Colon (tissue), 2 donors: ENCODE data around the gene SLC22A12.
"Not testable (repeated sequence)": the region's sequence is repeated elsewhere in the genome, so short reads cannot be mapped to it uniquely, and the experiment has no call there.

Experiments
- FAIRE-seq: peaks from 2 replicates; lab custom pipeline; 2012; peaks lifted over from hg19 to GRCh38; lab: Jason Lieb, UNC
- donor health status: control.
- donor health status: control.

SLC22A12 gene

GRCh38 chr11:64590763-64591221 is at the start of gene SLC22A12:
TSS of gene SLC22A12 (plus strand) at chr11:64591220. CDS start at chr11:64591557, 337 bp downstream.
- no peak for FAIRE-seq

GRCh38 chr11:64542172-64543125 is 48.6 kb upstream of the SLC22A12 start:
- FAIRE-seq: no peak

- no peak for FAIRE-seq
Measured at GRCh38 chr11:64543818-64544217, 47.2 kb upstream of the SLC22A12 start.

GRCh38 chr11:64544616-64545296 is 46.3 kb upstream of the SLC22A12 start:
- no peak for FAIRE-seq

- no peak for FAIRE-seq
Measured at GRCh38 chr11:64545619-64546018, 45.4 kb upstream of the SLC22A12 start.

GRCh38 chr11:64546176-64546575 is 44.8 kb upstream of the SLC22A12 start:
- no peak for FAIRE-seq

GRCh38 chr11:64546600-64546999 is 44.4 kb upstream of the SLC22A12 start:
- no peak for FAIRE-seq

- no peak for FAIRE-seq
Measured at GRCh38 chr11:64549969-64550368, 41.1 kb upstream of the SLC22A12 start.

- FAIRE-seq: no peak
Measured at GRCh38 chr11:64553554-64554201, 37.3 kb upstream of the SLC22A12 start.

GRCh38 chr11:64556044-64556720 is 34.8 kb upstream of the SLC22A12 start:
- FAIRE-seq: no peak

GRCh38 chr11:64556721-64557250 is 34.2 kb upstream of the SLC22A12 start:
- FAIRE-seq: no peak

GRCh38 chr11:64558065-64558745 is 32.8 kb upstream of the SLC22A12 start:
- FAIRE-seq: no peak

GRCh38 chr11:64558869-64559268 is 32.2 kb upstream of the SLC22A12 start:
- no peak for FAIRE-seq

GRCh38 chr11:64559351-64560138 is 31.5 kb upstream of the SLC22A12 start:
- FAIRE-seq: no peak

- FAIRE-seq: no peak
Measured at GRCh38 chr11:64560139-64560771, 30.8 kb upstream of the SLC22A12 start.

GRCh38 chr11:64560941-64561340 is 30.1 kb upstream of the SLC22A12 start:
- no peak for FAIRE-seq

- FAIRE-seq: not testable (repeated sequence)
Measured at GRCh38 chr11:64561429-64561828, 29.6 kb upstream of the SLC22A12 start.

- FAIRE-seq: no peak
Measured at GRCh38 chr11:64561984-64562722, 28.9 kb upstream of the SLC22A12 start.

- FAIRE-seq: no peak
Measured at GRCh38 chr11:64562723-64563351, 28.2 kb upstream of the SLC22A12 start.
